IPS-18c (cell line): ENCODE measurements around the gene SMIM38.

Experiments used
- H3K4me3 ChIP-seq: 2 replicates; pipeline ENCODE4 v1.7.0; 2013; ENCODE audit warnings: low read depth, mild to moderate bottlenecking, low read length, moderate library complexity; ENCODE audit not compliant: insufficient read depth
- H3K9me3 ChIP-seq: one replicate; pipeline ENCODE4 v1.6.1; 2013; ENCODE audit warnings: mild to moderate bottlenecking, low read length, moderate library complexity; ENCODE audit not compliant: control insufficient read depth, insufficient read depth

The SMIM38 gene

GRCh38 chr11:69120096-69120875, 35.4 kb upstream of the SMIM38 start:
- H3K9me3 ChIP-seq: no peaks in the 10 kb centered on the region
- no peak overlapping the region for H3K4me3 ChIP-seq

GRCh38 chr11:69121021-69121420, 34.7 kb upstream of the SMIM38 start:
- H3K9me3 ChIP-seq: no peaks in the 10 kb centered on the region
- no peak overlapping the region for H3K4me3 ChIP-seq

- Histone ChIP-seq H3K9me3 (no peaks in the 10 kb centered on the region), H3K4me3 (no peak overlapping the region)
These were observed 34.0 kb upstream of the SMIM38 start for GRCh38 chr11:69121621-69122325.

- H3K4me3 ChIP-seq: no peak overlapping the region
These were observed 33.5 kb upstream of the SMIM38 start for GRCh38 chr11:69122326-69122629.

GRCh38 chr11:69122630-69123431, 32.9 kb upstream of the SMIM38 start:
- H3K4me3 ChIP-seq: peak overlapping the region; percentile 45
- no peaks in the 10 kb centered on the region for H3K9me3 ChIP-seq

More at GRCh38 chr11:69122326-69122629, 33.5 kb upstream of the SMIM38 start:
- no peaks in the 10 kb centered on the region for H3K9me3 ChIP-seq

- H3K4me3 ChIP-seq: peak overlapping the region; percentile 45
- no peaks in the 10 kb centered on the region for H3K9me3 ChIP-seq
These were observed 31.9 kb upstream of the SMIM38 start for GRCh38 chr11:69123593-69124545.

- H3K4me3 ChIP-seq: no peak overlapping the region
- H3K9me3 ChIP-seq: no peaks in the 10 kb centered on the region
These were observed 29.9 kb upstream of the SMIM38 start for GRCh38 chr11:69125861-69126260.

GRCh38 chr11:69126286-69126685, 29.4 kb upstream of the SMIM38 start:
- H3K9me3 ChIP-seq: no peaks in the 10 kb centered on the region

GRCh38 chr11:69127081-69127850, 28.5 kb upstream of the SMIM38 start:
- no peaks in the 10 kb centered on the region for H3K9me3 ChIP-seq

More at GRCh38 chr11:69126286-69126685, 29.4 kb upstream of the SMIM38 start:
- H3K4me3 ChIP-seq: no peak overlapping the region

GRCh38 chr11:69127884-69128283, 27.9 kb upstream of the SMIM38 start:
- Histone ChIP-seq H3K4me3 (no peak overlapping the region), H3K9me3 (no peaks in the 10 kb centered on the region)

More at GRCh38 chr11:69127081-69127850, 28.5 kb upstream of the SMIM38 start:
- no peak overlapping the region for H3K4me3 ChIP-seq

- Histone ChIP-seq H3K9me3 (no peaks in the 10 kb centered on the region), H3K4me3 (no peak overlapping the region)
These were observed 26.7 kb upstream of the SMIM38 start for GRCh38 chr11:69129053-69129452.

- H3K4me3 ChIP-seq: no peak overlapping the region
- no peaks in the 10 kb centered on the region for H3K9me3 ChIP-seq
These were observed 26.1 kb upstream of the SMIM38 start for GRCh38 chr11:69129647-69130046.

- Histone ChIP-seq H3K4me3 (no peak overlapping the region), H3K9me3 (no peaks in the 10 kb centered on the region)
These were observed 25.1 kb upstream of the SMIM38 start for GRCh38 chr11:69130654-69131053.

GRCh38 chr11:69131121-69131566, 24.6 kb upstream of the SMIM38 start:
- H3K9me3 ChIP-seq: no peaks in the 10 kb centered on the region
- no peak overlapping the region for H3K4me3 ChIP-seq

- Histone ChIP-seq H3K4me3 (no peak overlapping the region), H3K9me3 (no peaks in the 10 kb centered on the region)
These were observed 24.0 kb upstream of the SMIM38 start for GRCh38 chr11:69131644-69132300.

- Histone ChIP-seq H3K9me3 (no peaks in the 10 kb centered on the region), H3K4me3 (no peak overlapping the region)
These were observed 23.4 kb upstream of the SMIM38 start for GRCh38 chr11:69132301-69132670.
